Neuronal stem cell (in vitro differentiated cells): ENCODE data around the gene SAXO1. TPM values are rescaled to one million over a fixed set of nuclear protein-coding genes. Genes with fewer than 3 reads are reported as not detected.

Experiments
- small RNA-seq: library from polyadenylated mRNA; stranded (forward); fragments of <200 nt; extraction: miRNeasy Mini kit (QIAGEN cat#:217004); gene quantifications from one replicate; pipeline ENCODE3, GENCODE V24; 2013; ENCODE audit not compliant: insufficient read depth

The SAXO1 gene

Small RNA genes lying within 50 kb of the gene (small RNA-seq; reads per million reads assigned to genes)
- gene RNU6-264P: not detected
- gene SCARNA8: 38.2 reads per million, percentile 90 among the genes with 10 or more reads in this experiment
